H1 (cell line): Measurements from ENCODE around the gene ASB17. TPM values are rescaled to one million over a fixed set of nuclear protein-coding genes. Genes with fewer than 3 reads are reported as not detected.

Experiments
- CTCF ChIA-PET: fragments of 300-600 bp; sonication (Branson Sonifier 250); formaldehyde crosslinking; loops from one replicate; lab custom pipeline; 2021; ENCODE audit not compliant: partially characterized antibody; lab: Charles Lee
- POLR2A ChIA-PET: fragments of 300-600 bp; sonication (Branson Sonifier 250); formaldehyde crosslinking; loops from one replicate; lab custom pipeline; 2021; ENCODE audit warnings: inconsistent platforms; ENCODE audit not compliant: partially characterized antibody; lab: Charles Lee
- DNase-seq, 2 experiments: peaks; one replicate each; pipeline versions ENCODE4 v3.0.0 to v3.0.0-alpha.2; 2010 to 2022; ENCODE audit warnings: low spot score in 2 of 2, low read depth in 1 of 2, mixed read lengths in 1 of 2
- FAIRE-seq: peaks from 2 replicates; lab custom pipeline; 2011; peaks lifted over from hg19 to GRCh38; lab: Jason Lieb, UNC
- H2AFZ ChIP-seq: 2 replicates; pipeline ENCODE4 v1.8.1; 2012; ENCODE audit warnings: low read length, inconsistent platforms
- H2AK5ac ChIP-seq: 2 replicates; pipeline ENCODE4 v1.6.1; 2013; ENCODE audit warnings: low read depth, low read length
- H2BK120ac ChIP-seq: replicated peaks from 2 replicates; pipeline ENCODE3; 2013; ENCODE audit warnings: low read depth, low read length, inconsistent platforms
- H2BK12ac ChIP-seq: 2 replicates; pipeline ENCODE4 v1.6.1; 2013; ENCODE audit warnings: low read depth, low read length
- H2BK15ac ChIP-seq: 2 replicates; pipeline ENCODE4 v1.6.1; 2013; ENCODE audit warnings: low read length
- H2BK20ac ChIP-seq: 2 replicates; pipeline ENCODE4 v1.6.1; 2013; ENCODE audit warnings: low read length
- H2BK5ac ChIP-seq: 2 replicates; pipeline ENCODE4 v1.6.1; 2013; ENCODE audit warnings: low read depth, low read length
- H3K14ac ChIP-seq: 2 replicates; pipeline ENCODE4 v1.6.1; 2013; ENCODE audit warnings: inconsistent platforms; ENCODE audit not compliant: insufficient read length
- H3K18ac ChIP-seq: 2 replicates; pipeline ENCODE4 v1.6.1; 2013; ENCODE audit warnings: low read length; ENCODE audit errors: extremely low read depth
- H3K23ac ChIP-seq: 2 replicates; pipeline ENCODE4 v1.6.1; 2013; ENCODE audit warnings: inconsistent platforms; ENCODE audit not compliant: insufficient read length
- H3K23me2 ChIP-seq: 2 replicates; pipeline ENCODE4 v1.6.1; 2013; ENCODE audit warnings: low read depth, low read length
- H3K27ac ChIP-seq: 2 replicates; pipeline ENCODE4 v1.6.1; 2011; ENCODE audit warnings: low read depth, low read length, inconsistent platforms
- H3K27me3 ChIP-seq, 4 experiments: replicated peaks in 1 of 4; 1 replicate in 1 of 4; 2 replicates in 3 of 4; pipeline versions ENCODE4 v1.6.1 to v1.8.1; 2011 to 2013; ENCODE audit warnings: low read length in 3 of 4, mild to moderate bottlenecking in 3 of 4, inconsistent platforms in 2 of 4, mixed read lengths in 2 of 4, moderate library complexity in 1 of 4; ENCODE audit not compliant: control insufficient read depth in 3 of 4, insufficient read depth in 3 of 4; ENCODE audit errors: extremely low read depth in 1 of 4
- H3K36me3 ChIP-seq, 4 experiments: 2 replicates each; pipeline versions ENCODE4 v1.6.1 to v1.8.1; 2011 to 2013; ENCODE audit warnings: mild to moderate bottlenecking in 4 of 4, low read length in 3 of 4, moderate library complexity in 2 of 4, control low read depth in 1 of 4, inconsistent platforms in 1 of 4; ENCODE audit not compliant: insufficient read depth in 4 of 4, control insufficient read depth in 2 of 4
- H3K4ac ChIP-seq: replicated peaks from 2 replicates; pipeline ENCODE3; 2013; ENCODE audit warnings: low read length, low read depth, mixed read lengths, inconsistent platforms; ENCODE audit not compliant: insufficient read length
- H3K4me1 ChIP-seq, 4 experiments: replicated peaks in 1 of 4; 1 replicate in 1 of 4; 2 replicates in 3 of 4; pipeline versions ENCODE4 v1.6.1 to v1.8.1; 2011 to 2013; ENCODE audit warnings: low read length in 3 of 4, inconsistent platforms in 2 of 4, mixed read lengths in 1 of 4; ENCODE audit not compliant: insufficient read depth in 4 of 4, control insufficient read depth in 3 of 4
- H3K4me2 ChIP-seq, 2 experiments: 2 replicates each; pipeline versions ENCODE4 v1.6.1 to v1.8.1; 2011 to 2013; ENCODE audit warnings: low read depth in 2 of 2, low read length in 2 of 2, control low read depth in 1 of 2, inconsistent platforms in 1 of 2, mild to moderate bottlenecking in 1 of 2; ENCODE audit not compliant: insufficient read depth in 1 of 2
- H3K4me3 ChIP-seq, 4 experiments: fragments of 200-600, 300-600 bp in 1 of 4; sonication (generic), shearing (Covaris generic), sonication (Bioruptor Twin) in 1 of 4; 2 replicates each; pipeline versions ENCODE4 v1.5.1 to v1.8.1; 2011 to 2016; ENCODE audit warnings: low read length in 4 of 4, low read depth in 3 of 4, control low read depth in 2 of 4, inconsistent platforms in 2 of 4, mild to moderate bottlenecking in 2 of 4, mixed read lengths in 1 of 4, moderate library complexity in 1 of 4; ENCODE audit not compliant: insufficient read depth in 2 of 4; ENCODE audit errors: extremely low read depth in 1 of 4
- H3K56ac ChIP-seq: replicated peaks from 2 replicates; pipeline ENCODE3; 2013; ENCODE audit warnings: low read depth, mild to moderate bottlenecking, mixed read lengths, low read length, inconsistent platforms; ENCODE audit not compliant: insufficient read length
- H3K79me1 ChIP-seq: 2 replicates; pipeline ENCODE4 v1.6.1; 2013; ENCODE audit warnings: low read depth, low read length, control low read depth
- H3K79me2 ChIP-seq, 2 experiments: 2 replicates each; pipeline versions ENCODE4 v1.6.1 to v1.8.1; 2012 to 2013; ENCODE audit warnings: low read length in 2 of 2, mild to moderate bottlenecking in 2 of 2, inconsistent platforms in 1 of 2; ENCODE audit not compliant: insufficient read depth in 2 of 2, control insufficient read depth in 1 of 2
- H3K9ac ChIP-seq, 4 experiments: replicated peaks in 1 of 4; 1 replicate in 1 of 4; 2 replicates in 3 of 4; pipeline versions ENCODE4 v1.6.1 to v1.8.1; 2011 to 2013; ENCODE audit warnings: low read depth in 3 of 4, low read length in 3 of 4, control low read depth in 2 of 4, mild to moderate bottlenecking in 2 of 4, moderate library complexity in 2 of 4, inconsistent platforms in 1 of 4; ENCODE audit errors: extremely low read depth in 1 of 4
- H3K9me3 ChIP-seq, 2 experiments: 2 replicates each; pipeline versions ENCODE4 v1.6.1 to v1.8.1; 2012 to 2013; ENCODE audit warnings: mild to moderate bottlenecking in 2 of 2, moderate library complexity in 2 of 2, control low read depth in 1 of 2, inconsistent platforms in 1 of 2, low read depth in 1 of 2, low read length in 1 of 2, mixed read lengths in 1 of 2; ENCODE audit not compliant: insufficient read depth in 2 of 2
- H4K20me1 ChIP-seq, 2 experiments: replicated peaks in 1 of 2; 2 replicates each; pipeline versions ENCODE3 to v1.8.1; 2011 to 2013; ENCODE audit warnings: inconsistent platforms in 2 of 2, low read length in 2 of 2, mild to moderate bottlenecking in 1 of 2; ENCODE audit not compliant: insufficient read depth in 2 of 2, control insufficient read depth in 1 of 2
- H4K5ac ChIP-seq: 2 replicates; pipeline ENCODE4 v1.6.1; 2013; ENCODE audit warnings: low read length, low read depth, mixed read lengths, inconsistent platforms; ENCODE audit not compliant: insufficient read length
- H4K8ac ChIP-seq: 2 replicates; pipeline ENCODE4 v1.8.0; 2013; ENCODE audit warnings: mild to moderate bottlenecking, moderate library complexity, low read length, inconsistent platforms; ENCODE audit not compliant: insufficient read depth; ENCODE audit errors: extremely low read depth
- H4K91ac ChIP-seq: replicated peaks from 2 replicates; pipeline ENCODE3; 2013; ENCODE audit warnings: low read length, mixed read lengths, inconsistent platforms; ENCODE audit not compliant: insufficient read length
- ATF2 ChIP-seq: IDR thresholded peaks from 2 replicates; pipeline ENCODE4 v1.6.1; 2012; ENCODE audit warnings: low read length, inconsistent platforms
- BRCA1 ChIP-seq: IDR thresholded peaks from 2 replicates; pipeline ENCODE4 v1.6.1; 2012; ENCODE audit warnings: low read depth, low read length, improper control_type of control experiment
- GABPA ChIP-seq: IDR thresholded peaks from 2 replicates; pipeline ENCODE4 v1.6.1; 2011; ENCODE audit warnings: mild to moderate bottlenecking, low read length, moderate library complexity, borderline replicate concordance; ENCODE audit not compliant: insufficient read depth
- HDAC6 ChIP-seq: IDR thresholded peaks from one replicate; pipeline ENCODE4 v1.7.1; 2012; ENCODE audit warnings: low read depth, mild to moderate bottlenecking, inconsistent platforms, low read length, moderate library complexity
- JUN ChIP-seq: IDR thresholded peaks from 2 replicates; pipeline ENCODE4 v1.6.1; 2011; ENCODE audit warnings: low read depth, mild to moderate bottlenecking, improper control_type of control experiment, low read length
- MAFK ChIP-seq: IDR thresholded peaks from 2 replicates; pipeline ENCODE4 v1.6.1; 2012; ENCODE audit warnings: low read depth, mild to moderate bottlenecking, improper control_type of control experiment, low read length
- MAX ChIP-seq: IDR thresholded peaks from 2 replicates; pipeline ENCODE4 v1.6.1; 2012; ENCODE audit warnings: inconsistent platforms
- POLR2AphosphoS5 ChIP-seq: IDR thresholded peaks from 2 replicates; pipeline ENCODE4 v1.6.1; 2011; ENCODE audit warnings: low read depth, low read length
- RBBP5 ChIP-seq: IDR thresholded peaks from 2 replicates; pipeline ENCODE4 v1.7.1; 2012; ENCODE audit warnings: low read depth, mild to moderate bottlenecking, inconsistent platforms, low read length, moderate library complexity, borderline replicate concordance
- RXRA ChIP-seq: IDR thresholded peaks from 2 replicates; pipeline ENCODE4 v1.6.1; 2011; ENCODE audit warnings: low read depth, mild to moderate bottlenecking, low read length, moderate library complexity; ENCODE audit not compliant: insufficient read depth
- SIRT6 ChIP-seq: IDR thresholded peaks from one replicate; pipeline ENCODE4 v1.7.1; 2012; ENCODE audit warnings: low read length, inconsistent platforms
- SRF ChIP-seq: IDR thresholded peaks from 2 replicates; pipeline ENCODE4 v1.6.1; 2011; ENCODE audit warnings: mild to moderate bottlenecking, low read depth, low read length, moderate library complexity
- TBP ChIP-seq: IDR thresholded peaks from 2 replicates; pipeline ENCODE4 v1.6.1; 2011; ENCODE audit warnings: low read depth, low read length, improper control_type of control experiment
- ZNF274 ChIP-seq: IDR thresholded peaks from 2 replicates; pipeline ENCODE4 v1.7.0; 2012; ENCODE audit warnings: low read length, borderline replicate concordance; ENCODE audit errors: extremely low read depth
- polyA plus RNA-seq, 7 experiments: library from polyadenylated mRNA; depleted of rRNA in 3 of 7; stranded (reverse) in 5 of 7; unstranded in 2 of 7; fragments of >200 nt in 5 of 7; fragments of 200-250 nt in 2 of 7; gene quantifications; 1 replicate in 5 of 7; 2 replicates in 1 of 7; 4 replicates in 1 of 7; pipeline versions ENCODE4 v1.2.1 to v1.2.3, GENCODE V29; 2011 to 2013; ENCODE audit warnings: missing spikeins in 2 of 7, mixed read lengths in 2 of 7
- total RNA-seq: library from RNA; stranded (reverse); fragmentation: NEBNext Ultra II Directional; extraction: Animal tissue kit (Norgen Biotek cat#: 25700); gene quantifications from 2 replicates; pipeline ENCODE4 v1.2.1, GENCODE V29; 2021

Gene ASB17
- total and polyA plus RNA-seq, 2 of the 8 experiments (the other 6 are each of a cell fraction or from before 2014, with no cell fraction given): not detected

- Histone ChIP-seq H4K5ac (no peak overlapping the region), H2BK15ac (no peak overlapping the region), H2AFZ (no peak overlapping the region), H3K27ac (no peak overlapping the region), H3K23me2 (no peaks in the 10 kb centered on the region; the same call in 1 of the 2 replicates), H3K18ac (no peak overlapping the region), H3K79me1 (no peaks in the 10 kb centered on the region), H2BK20ac (no peak overlapping the region), H3K4me2 (no peak overlapping the region), H3K4ac (no peak overlapping the region), H4K91ac (no peak overlapping the region), H3K36me3 (no peaks in the 10 kb centered on the region), H3K4me3 (no peak overlapping the region), H3K9ac (no peak overlapping the region), H3K9me3 (no peaks in the 10 kb centered on the region), H2AK5ac (no peak overlapping the region), H3K4me1 (no peaks in the 10 kb centered on the region), H3K23ac (no peak overlapping the region), H3K56ac (no peak overlapping the region), H2BK5ac (no peak overlapping the region), H3K14ac (no peak overlapping the region), H3K27me3 (no peaks in the 10 kb centered on the region), H2BK12ac (no peak overlapping the region), H2BK120ac (no peak overlapping the region), H4K20me1 (no peaks in the 10 kb centered on the region), H3K79me2 (no peaks in the 10 kb centered on the region), H4K8ac (no peak overlapping the region)
- DNase-seq: no peak
- FAIRE-seq: no peak
- ChIA-PET POLR2A (no interaction called here), CTCF (no interaction called here)
- TF ChIP-seq MAFK: no peak
- no peak for TF ChIP-seq ZNF274
- no peak for TF ChIP-seq TBP
- no peak for TF ChIP-seq SIRT6
- TF ChIP-seq POLR2AphosphoS5: no peak
- no peak for TF ChIP-seq HDAC6
- TF ChIP-seq JUN: no peak
- TF ChIP-seq GABPA: no peak
- TF ChIP-seq RBBP5: no peak
- no peak for TF ChIP-seq SRF
- no peak for TF ChIP-seq ATF2
- no peak for TF ChIP-seq RXRA
- no peak for TF ChIP-seq BRCA1
- no peak for TF ChIP-seq MAX
These were observed 38.4 kb upstream of the ASB17 start for GRCh38 chr1:75970631-75971030.
